ENCODE results near the gene USP37. TPM values are rescaled to one million over a fixed set of nuclear protein-coding genes. Genes with fewer than 3 reads are reported as not detected.

Gene USP37
- total RNA-seq, 1 donor from 2014 or later: 11.8 TPM

DNA sequence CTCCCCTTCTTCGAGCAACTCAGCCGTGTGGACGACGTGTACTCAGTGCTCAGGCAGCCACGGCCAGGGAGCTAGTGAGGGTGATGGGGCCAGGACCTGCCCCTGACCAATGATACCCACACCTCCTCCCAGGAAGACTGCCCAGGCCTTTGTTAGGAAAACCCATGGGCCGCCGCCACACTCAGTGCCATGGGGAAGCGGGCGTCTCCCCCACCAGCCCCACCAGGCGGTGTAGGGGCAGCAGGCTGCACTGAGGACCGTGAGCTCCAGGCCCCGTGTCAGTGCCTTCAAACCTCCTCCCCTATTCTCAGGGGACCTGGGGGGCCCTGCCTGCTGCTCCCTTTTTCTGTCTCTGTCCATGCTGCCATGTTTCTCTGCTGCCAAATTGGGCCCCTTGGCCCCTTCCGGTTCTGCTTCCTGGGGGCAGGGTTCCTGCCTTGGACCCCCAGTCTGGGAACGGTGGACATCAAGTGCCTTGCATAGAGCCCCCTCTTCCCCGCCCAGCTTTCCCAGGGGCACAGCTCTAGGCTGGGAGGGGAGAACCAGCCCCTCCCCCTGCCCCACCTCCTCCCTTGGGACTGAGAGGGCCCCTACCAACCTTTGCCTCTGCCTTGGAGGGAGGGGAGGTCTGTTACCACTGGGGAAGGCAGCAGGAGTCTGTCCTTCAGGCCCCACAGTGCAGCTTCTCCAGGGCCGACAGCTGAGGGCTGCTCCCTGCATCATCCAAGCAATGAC, 163.6 kb downstream of the USP37 start:
- H3K36me3 ChIP-seq: peaks cover 33 to 37% of the 10 kb centered on the region in 2 donors
- H3K4me1 ChIP-seq: peaks cover 10 to 45% of the 10 kb centered on the region in 2 donors
- TF ChIP-seq, protein P1, sequence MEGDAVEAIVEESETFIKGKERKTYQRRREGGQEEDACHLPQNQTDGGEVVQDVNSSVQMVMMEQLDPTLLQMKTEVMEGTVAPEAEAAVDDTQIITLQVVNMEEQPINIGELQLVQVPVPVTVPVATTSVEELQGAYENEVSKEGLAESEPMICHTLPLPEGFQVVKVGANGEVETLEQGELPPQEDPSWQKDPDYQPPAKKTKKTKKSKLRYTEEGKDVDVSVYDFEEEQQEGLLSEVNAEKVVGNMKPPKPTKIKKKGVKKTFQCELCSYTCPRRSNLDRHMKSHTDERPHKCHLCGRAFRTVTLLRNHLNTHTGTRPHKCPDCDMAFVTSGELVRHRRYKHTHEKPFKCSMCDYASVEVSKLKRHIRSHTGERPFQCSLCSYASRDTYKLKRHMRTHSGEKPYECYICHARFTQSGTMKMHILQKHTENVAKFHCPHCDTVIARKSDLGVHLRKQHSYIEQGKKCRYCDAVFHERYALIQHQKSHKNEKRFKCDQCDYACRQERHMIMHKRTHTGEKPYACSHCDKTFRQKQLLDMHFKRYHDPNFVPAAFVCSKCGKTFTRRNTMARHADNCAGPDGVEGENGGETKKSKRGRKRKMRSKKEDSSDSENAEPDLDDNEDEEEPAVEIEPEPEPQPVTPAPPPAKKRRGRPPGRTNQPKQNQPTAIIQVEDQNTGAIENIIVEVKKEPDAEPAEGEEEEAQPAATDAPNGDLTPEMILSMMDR (IDR thresholded peaks at IDR 0.05): no peak
- H3K4me3 ChIP-seq: no peak overlapping the region
- no peaks in the 10 kb centered on the region for H3K27me3 ChIP-seq
- intact Hi-C loops (cut with DNase I): no loop called here
- H3K9me3 ChIP-seq: no peaks in the 10 kb centered on the region
- peak overlapping the region; percentile 88 for H3K27ac ChIP-seq
- DNase-seq (ENCODE audit: low spot score in 2 of 2): peak in 1 of 2 donors; percentile 64

DNA sequence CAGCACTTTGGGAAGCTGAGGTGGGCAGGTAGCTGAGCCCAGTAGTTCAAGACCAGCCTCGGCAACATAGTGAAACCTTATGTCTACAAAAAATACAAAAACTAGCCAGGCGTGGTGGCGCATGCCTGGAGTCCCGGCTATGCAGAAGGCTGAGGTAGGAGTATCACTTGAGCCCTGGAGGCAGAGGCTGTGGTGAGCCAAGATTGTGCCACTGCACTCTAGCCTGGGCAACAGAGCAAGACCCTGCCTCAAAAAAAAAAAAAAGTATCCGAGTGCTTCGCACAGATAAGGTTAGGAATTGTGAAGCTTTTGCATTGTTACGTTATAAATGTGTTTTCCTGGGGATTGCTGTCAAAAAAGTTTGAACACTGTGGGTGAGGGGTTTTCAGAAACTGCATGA, 164.3 kb downstream of the USP37 start:
- Histone ChIP-seq H3K36me3 (peaks cover 33 to 37% of the 10 kb centered on the region in 2 donors), H3K4me3 (no peak overlapping the region), H3K4me1 (peaks cover 10 to 45% of the 10 kb centered on the region in 2 donors), H3K9me3 (no peaks in the 10 kb centered on the region), H3K27ac (no peak overlapping the region), H3K27me3 (no peaks in the 10 kb centered on the region)
- no peak for DNase-seq (ENCODE audit: low spot score in 2 of 2)
- TF ChIP-seq, protein P1 (IDR thresholded peaks at IDR 0.05): no peak
- intact Hi-C loops (cut with DNase I): no loop called here

DNA sequence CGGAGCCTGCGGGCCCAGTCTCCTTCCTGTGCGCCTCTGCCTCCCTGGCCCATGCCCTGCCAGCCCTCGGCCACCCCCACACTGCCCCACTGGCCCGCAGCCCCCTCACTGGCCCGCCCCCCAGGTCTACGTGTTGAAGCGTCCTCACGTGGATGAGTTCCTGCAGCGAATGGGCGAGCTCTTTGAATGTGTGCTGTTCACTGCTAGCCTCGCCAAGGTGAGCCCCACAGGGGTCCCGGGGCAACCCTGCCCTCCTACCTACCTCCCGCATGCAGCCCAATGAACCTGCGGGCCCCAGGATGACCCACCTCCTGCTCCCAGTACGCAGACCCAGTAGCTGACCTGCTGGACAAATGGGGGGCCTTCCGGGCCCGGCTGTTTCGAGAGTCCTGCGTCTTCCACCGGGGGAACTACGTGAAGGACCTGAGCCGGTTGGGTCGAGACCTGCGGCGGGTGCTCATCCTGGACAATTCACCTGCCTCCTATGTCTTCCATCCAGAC, 165.2 kb downstream of the USP37 start:
- no peak for DNase-seq (ENCODE audit: low spot score in 2 of 2)
- intact Hi-C loops (cut with DNase I): no loop called here
- no peaks in the 10 kb centered on the region for H3K9me3 ChIP-seq
- no peaks in the 10 kb centered on the region for H3K27me3 ChIP-seq
- no peak overlapping the region for H3K4me3 ChIP-seq
- H3K4me1 ChIP-seq: peaks cover 10 to 45% of the 10 kb centered on the region in 2 donors
- peak overlapping the region; percentile 98 for H3K27ac ChIP-seq
- TF ChIP-seq, protein P1 (IDR thresholded peaks at IDR 0.05): no peak
- H3K36me3 ChIP-seq: peaks cover 33 to 37% of the 10 kb centered on the region in 2 donors

DNA sequence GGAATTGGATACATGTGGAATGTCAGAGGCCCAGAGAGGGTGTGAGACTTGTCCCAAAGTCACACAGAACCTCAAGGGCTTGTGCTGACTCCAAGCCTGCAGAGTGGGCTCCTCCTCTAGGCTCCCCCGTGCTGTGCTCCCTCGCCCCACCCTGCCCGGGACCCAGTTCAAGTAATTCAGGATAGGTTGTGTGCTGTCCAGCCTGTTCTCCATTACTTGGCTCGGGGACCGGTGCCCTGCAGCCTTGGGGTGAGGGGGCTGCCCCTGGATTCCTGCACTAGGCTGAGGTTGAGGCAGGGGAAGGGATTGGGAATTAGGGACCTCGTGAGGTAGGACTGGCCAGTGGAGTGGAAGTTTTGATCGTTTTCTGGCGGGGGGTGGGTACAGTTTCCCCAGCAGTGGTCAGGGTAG, 165.7 kb downstream of the USP37 start:
- Histone ChIP-seq H3K27ac (peak overlapping the region; percentile 98), H3K4me1 (peaks cover 10 to 41% of the 10 kb centered on the region in 2 donors), H3K4me3 (peak overlapping the region in 1 of 2 donors; percentile 79), H3K36me3 (peaks cover 33 to 37% of the 10 kb centered on the region in 2 donors), H3K9me3 (no peaks in the 10 kb centered on the region), H3K27me3 (no peaks in the 10 kb centered on the region)
- TF ChIP-seq, protein P1 (IDR thresholded peaks at IDR 0.05): no peak
- no peak for DNase-seq (ENCODE audit: low spot score in 2 of 2)
- intact Hi-C loops (cut with DNase I): no loop called here

DNA sequence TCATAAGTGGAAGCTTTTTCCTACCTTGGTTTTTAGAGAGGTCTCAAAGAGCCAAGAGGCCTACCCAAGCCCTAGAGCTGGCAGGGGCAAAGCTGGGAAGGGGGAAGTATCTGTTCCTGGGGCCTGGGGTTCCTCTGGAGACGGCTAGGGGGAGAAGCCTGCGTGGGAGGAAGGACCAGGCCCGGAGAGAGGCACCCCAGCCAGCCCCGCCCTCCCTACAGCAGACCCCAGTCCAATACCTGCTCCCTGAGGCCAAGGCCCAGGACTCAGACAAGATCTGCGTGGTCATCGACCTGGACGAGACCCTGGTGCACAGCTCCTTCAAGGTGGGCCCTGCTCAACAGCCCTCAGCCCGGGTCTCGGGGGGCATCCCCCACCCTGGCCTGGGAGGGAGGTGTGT, 166.3 kb downstream of the USP37 start:
- TF ChIP-seq, protein P1 (IDR thresholded peaks at IDR 0.05): no peak
- no peaks in the 10 kb centered on the region for H3K9me3 ChIP-seq
- peaks cover 33 to 37% of the 10 kb centered on the region in 2 donors for H3K36me3 ChIP-seq
- DNase-seq (ENCODE audit: low spot score in 2 of 2): no peak
- peak overlapping the region; percentile 79 to 99 for H3K4me3 ChIP-seq
- peaks cover 10 to 39% of the 10 kb centered on the region in 2 donors for H3K4me1 ChIP-seq
- peak overlapping the region; percentile 98 for H3K27ac ChIP-seq
- intact Hi-C loops (cut with DNase I): no loop called here
- H3K27me3 ChIP-seq: no peaks in the 10 kb centered on the region

Data from ascending aorta (tissue), 2 donors.